ENCODE results near the gene PRDX5.

DNA sequence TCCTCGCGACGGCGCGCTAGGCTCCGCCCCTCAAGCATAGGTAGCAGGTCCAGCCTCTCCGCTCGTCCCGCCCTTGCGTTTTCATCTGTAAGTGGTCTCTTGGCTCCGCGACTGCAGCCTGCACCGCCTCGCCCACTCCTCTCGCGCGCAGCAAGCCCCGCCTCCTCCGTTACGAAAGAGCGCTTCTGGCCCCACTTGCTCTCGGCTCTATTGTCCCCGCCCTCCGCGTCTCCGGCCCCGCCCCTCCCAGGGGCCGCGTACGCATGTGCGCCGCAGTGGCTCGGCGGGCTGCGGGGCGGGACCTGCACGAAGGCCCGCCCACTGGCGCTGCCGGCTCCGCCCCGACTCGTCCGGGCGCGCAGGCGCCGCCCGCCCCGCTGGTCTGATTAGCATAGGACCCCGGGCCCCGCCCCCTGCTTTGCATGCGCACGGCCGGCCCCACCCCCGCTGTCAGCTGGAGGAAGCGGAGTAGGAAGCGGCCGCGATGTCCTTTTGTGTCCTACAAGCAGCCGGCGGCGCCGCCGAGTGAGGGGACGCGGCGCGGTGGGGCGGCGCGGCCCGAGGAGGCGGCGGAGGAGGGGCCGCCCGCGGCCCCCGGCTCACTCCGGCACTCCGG, 12.7 kb upstream of the PRDX5 start, which contains the start of gene ESRRA:
- TF ChIP-seq, protein P1, sequence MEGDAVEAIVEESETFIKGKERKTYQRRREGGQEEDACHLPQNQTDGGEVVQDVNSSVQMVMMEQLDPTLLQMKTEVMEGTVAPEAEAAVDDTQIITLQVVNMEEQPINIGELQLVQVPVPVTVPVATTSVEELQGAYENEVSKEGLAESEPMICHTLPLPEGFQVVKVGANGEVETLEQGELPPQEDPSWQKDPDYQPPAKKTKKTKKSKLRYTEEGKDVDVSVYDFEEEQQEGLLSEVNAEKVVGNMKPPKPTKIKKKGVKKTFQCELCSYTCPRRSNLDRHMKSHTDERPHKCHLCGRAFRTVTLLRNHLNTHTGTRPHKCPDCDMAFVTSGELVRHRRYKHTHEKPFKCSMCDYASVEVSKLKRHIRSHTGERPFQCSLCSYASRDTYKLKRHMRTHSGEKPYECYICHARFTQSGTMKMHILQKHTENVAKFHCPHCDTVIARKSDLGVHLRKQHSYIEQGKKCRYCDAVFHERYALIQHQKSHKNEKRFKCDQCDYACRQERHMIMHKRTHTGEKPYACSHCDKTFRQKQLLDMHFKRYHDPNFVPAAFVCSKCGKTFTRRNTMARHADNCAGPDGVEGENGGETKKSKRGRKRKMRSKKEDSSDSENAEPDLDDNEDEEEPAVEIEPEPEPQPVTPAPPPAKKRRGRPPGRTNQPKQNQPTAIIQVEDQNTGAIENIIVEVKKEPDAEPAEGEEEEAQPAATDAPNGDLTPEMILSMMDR (IDR thresholded peaks at IDR 0.05; ENCODE audit: insufficient read depth, low read length): no peak
- TF ChIP-seq, protein P2, sequence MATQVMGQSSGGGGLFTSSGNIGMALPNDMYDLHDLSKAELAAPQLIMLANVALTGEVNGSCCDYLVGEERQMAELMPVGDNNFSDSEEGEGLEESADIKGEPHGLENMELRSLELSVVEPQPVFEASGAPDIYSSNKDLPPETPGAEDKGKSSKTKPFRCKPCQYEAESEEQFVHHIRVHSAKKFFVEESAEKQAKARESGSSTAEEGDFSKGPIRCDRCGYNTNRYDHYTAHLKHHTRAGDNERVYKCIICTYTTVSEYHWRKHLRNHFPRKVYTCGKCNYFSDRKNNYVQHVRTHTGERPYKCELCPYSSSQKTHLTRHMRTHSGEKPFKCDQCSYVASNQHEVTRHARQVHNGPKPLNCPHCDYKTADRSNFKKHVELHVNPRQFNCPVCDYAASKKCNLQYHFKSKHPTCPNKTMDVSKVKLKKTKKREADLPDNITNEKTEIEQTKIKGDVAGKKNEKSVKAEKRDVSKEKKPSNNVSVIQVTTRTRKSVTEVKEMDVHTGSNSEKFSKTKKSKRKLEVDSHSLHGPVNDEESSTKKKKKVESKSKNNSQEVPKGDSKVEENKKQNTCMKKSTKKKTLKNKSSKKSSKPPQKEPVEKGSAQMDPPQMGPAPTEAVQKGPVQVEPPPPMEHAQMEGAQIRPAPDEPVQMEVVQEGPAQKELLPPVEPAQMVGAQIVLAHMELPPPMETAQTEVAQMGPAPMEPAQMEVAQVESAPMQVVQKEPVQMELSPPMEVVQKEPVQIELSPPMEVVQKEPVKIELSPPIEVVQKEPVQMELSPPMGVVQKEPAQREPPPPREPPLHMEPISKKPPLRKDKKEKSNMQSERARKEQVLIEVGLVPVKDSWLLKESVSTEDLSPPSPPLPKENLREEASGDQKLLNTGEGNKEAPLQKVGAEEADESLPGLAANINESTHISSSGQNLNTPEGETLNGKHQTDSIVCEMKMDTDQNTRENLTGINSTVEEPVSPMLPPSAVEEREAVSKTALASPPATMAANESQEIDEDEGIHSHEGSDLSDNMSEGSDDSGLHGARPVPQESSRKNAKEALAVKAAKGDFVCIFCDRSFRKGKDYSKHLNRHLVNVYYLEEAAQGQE (IDR thresholded peaks at IDR 0.05; ENCODE audit: insufficient replicate concordance, low read depth): no peak
- TF ChIP-seq SPI1 (IDR thresholded peaks at IDR 0.05; ENCODE audit: borderline replicate concordance, low read depth) (no peak), POLR2AphosphoS5 (IDR thresholded peaks at IDR 0.05; ENCODE audit: low read depth) (no peak), GABPA (IDR thresholded peaks at IDR 0.05; ENCODE audit: low read depth) (no peak)

Measured in HL-60 (cell line).